Breast epithelium (tissue), 3 donors: Measurements from ENCODE around the gene HHATL.

Experiments
- POLR2A ChIP-seq: fragments of 450-650 bp; IDR thresholded peaks from one replicate; pipeline ENCODE4 v1.6.1; 2016; ENCODE audit warnings: antibody characterized with exemption, mild to moderate bottlenecking, moderate library complexity
- POLR2AphosphoS5 ChIP-seq, 3 donors: sonication (generic); formaldehyde crosslinking; IDR thresholded peaks; one replicate each; pipeline ENCODE4 v1.6.1; 2017; ENCODE audit warnings: antibody characterized with exemption in 3 of 3
- TF ChIP-seq, protein P1 (sequence below), 3 donors: fragments of 450-650 bp; IDR thresholded peaks; one replicate each; pipeline ENCODE4 v1.5.1; 2016 to 2017; ENCODE audit warnings: antibody characterized with exemption in 3 of 3, mild to moderate bottlenecking in 3 of 3, moderate library complexity in 3 of 3

DNA sequence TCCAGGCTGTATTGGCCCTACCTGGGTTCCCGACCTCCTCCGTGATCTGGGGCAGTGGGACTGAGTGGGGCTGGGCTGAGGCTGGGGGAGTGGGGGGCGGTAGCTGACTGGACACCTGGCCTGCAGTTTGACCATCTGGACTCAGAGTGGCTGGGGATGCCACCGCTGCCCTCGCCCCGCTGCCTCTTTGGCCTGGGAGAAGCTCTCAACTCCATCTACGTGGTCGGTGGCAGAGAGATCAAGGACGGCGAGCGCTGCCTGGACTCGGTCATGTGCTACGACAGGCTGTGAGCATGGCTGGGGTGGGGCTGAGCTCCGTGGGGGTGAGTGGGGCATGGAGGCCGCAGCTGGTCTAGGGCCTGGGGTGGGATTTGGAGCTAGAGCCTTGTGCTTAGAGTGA lies 14.6 kb downstream of the HHATL start:
- TF ChIP-seq POLR2A (no peak), POLR2AphosphoS5 (IDR thresholded peaks at IDR 0.05) (no peak)
- TF ChIP-seq, protein P1, sequence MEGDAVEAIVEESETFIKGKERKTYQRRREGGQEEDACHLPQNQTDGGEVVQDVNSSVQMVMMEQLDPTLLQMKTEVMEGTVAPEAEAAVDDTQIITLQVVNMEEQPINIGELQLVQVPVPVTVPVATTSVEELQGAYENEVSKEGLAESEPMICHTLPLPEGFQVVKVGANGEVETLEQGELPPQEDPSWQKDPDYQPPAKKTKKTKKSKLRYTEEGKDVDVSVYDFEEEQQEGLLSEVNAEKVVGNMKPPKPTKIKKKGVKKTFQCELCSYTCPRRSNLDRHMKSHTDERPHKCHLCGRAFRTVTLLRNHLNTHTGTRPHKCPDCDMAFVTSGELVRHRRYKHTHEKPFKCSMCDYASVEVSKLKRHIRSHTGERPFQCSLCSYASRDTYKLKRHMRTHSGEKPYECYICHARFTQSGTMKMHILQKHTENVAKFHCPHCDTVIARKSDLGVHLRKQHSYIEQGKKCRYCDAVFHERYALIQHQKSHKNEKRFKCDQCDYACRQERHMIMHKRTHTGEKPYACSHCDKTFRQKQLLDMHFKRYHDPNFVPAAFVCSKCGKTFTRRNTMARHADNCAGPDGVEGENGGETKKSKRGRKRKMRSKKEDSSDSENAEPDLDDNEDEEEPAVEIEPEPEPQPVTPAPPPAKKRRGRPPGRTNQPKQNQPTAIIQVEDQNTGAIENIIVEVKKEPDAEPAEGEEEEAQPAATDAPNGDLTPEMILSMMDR (IDR thresholded peaks at IDR 0.05): no peak
